GM23248 (cell line): ENCODE measurements around the gene BHLHE40.

Source experiments
- EZH2 ChIP-seq: fragments of 200-600 bp; sonication (generic); IDR thresholded peaks from 2 replicates; pipeline ENCODE4 v1.6.1; 2018; ENCODE audit warnings: antibody characterized with exemption, mild to moderate bottlenecking; ENCODE audit not compliant: insufficient read depth, poor library complexity, severe bottlenecking
- EZH2phosphoT487 ChIP-seq: fragments of 200-600 bp; sonication (generic); IDR thresholded peaks from 2 replicates; pipeline ENCODE4 v1.6.1; 2018; ENCODE audit warnings: antibody characterized with exemption, moderate library complexity, mild to moderate bottlenecking, low read depth; ENCODE audit not compliant: insufficient read depth

DNA sequence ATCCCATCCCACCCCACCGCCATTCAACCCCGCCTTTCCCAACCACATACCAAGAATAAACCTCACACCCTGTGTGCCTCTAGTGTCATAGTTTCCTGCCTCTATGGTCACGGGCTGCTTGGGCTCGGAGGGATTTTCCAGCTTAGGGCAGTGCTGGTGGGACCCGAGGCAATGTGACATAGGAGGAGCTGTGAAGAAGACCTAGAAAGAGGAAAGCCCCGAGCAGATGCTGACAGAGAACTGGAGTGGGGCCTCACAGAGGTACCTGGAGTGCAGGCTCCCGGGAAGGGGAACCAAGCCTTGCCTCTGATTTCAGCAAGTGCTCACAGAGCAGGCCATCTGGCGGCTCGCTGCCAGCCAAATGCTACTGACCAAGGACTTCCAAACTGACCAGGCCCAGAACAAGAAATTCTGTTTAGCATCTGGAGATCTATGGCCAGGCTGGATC lies 27.5 kb downstream of the BHLHE40 start:
- TF ChIP-seq EZH2 = no peak
- TF ChIP-seq EZH2phosphoT487 = no peak
